Breast epithelium (tissue), 4 donors: Measurements from ENCODE around the gene SIDT1. TPM values are rescaled to one million over a fixed set of nuclear protein-coding genes. Genes with fewer than 3 reads are reported as not detected.

ENCODE experiments used
- DNase-seq, 2 donors: peaks; one replicate each; pipeline ENCODE4 v3.0.0-alpha.2; 2019; ENCODE audit warnings: low spot score in 2 of 2
- H3K27ac ChIP-seq, 2 donors: fragments of 200-600 bp; sonication (generic) in 1 of 2; one replicate each; pipeline ENCODE4 v1.5.1; 2016 to 2019; ENCODE audit warnings: mild to moderate bottlenecking in 1 of 2
- H3K27me3 ChIP-seq, 2 donors: fragments of 200-600 bp; sonication (generic) in 1 of 2; one replicate each; pipeline versions ENCODE4 v1.5.1 to v1.6.0; 2017 to 2019; ENCODE audit warnings: control low read depth in 1 of 2, mild to moderate bottlenecking in 1 of 2
- H3K36me3 ChIP-seq: fragments of 200-600 bp; one replicate; pipeline ENCODE4 v1.5.1; 2019
- H3K4me1 ChIP-seq, 2 donors: fragments of 200-600 bp; sonication (generic); one replicate each; pipeline ENCODE4 v1.5.1; 2016 to 2019; ENCODE audit warnings: control low read depth in 1 of 2
- H3K4me3 ChIP-seq, 3 donors: fragments of 200-600 bp; sonication (generic); 1 replicate in 2 of 3; 2 replicates in 1 of 3; pipeline ENCODE4 v1.5.1; 2016 to 2019; ENCODE audit warnings: mild to moderate bottlenecking in 3 of 3, moderate library complexity in 2 of 3
- H3K9me3 ChIP-seq, 2 donors: fragments of 200-600 bp; sonication (generic) in 1 of 2; one replicate each; pipeline ENCODE4 v1.5.1; 2016 to 2019; ENCODE audit warnings: control low read depth in 1 of 2
- POLR2A ChIP-seq: fragments of 450-650 bp; IDR thresholded peaks from one replicate; pipeline ENCODE4 v1.6.1; 2016; ENCODE audit warnings: antibody characterized with exemption, mild to moderate bottlenecking, moderate library complexity
- POLR2AphosphoS5 ChIP-seq, 3 donors: sonication (generic); formaldehyde crosslinking; IDR thresholded peaks; one replicate each; pipeline ENCODE4 v1.6.1; 2017; ENCODE audit warnings: antibody characterized with exemption in 3 of 3
- intact Hi-C: fragments of 100-400 bp; cut with DNase I; formaldehyde crosslinking; loops from one replicate; pipeline ENCODE4 v1.15.1; 2023; ENCODE audit warnings: low total_unique reads
- total RNA-seq, 3 donors: library from RNA; depleted of rRNA; stranded (reverse); fragments of >200 nt; gene quantifications; one replicate each; pipeline ENCODE4 v1.1.0, GENCODE V29; 2016
- TF ChIP-seq, protein P1 (sequence below), 3 donors: fragments of 450-650 bp; IDR thresholded peaks; one replicate each; pipeline ENCODE4 v1.5.1; 2016 to 2017; ENCODE audit warnings: antibody characterized with exemption in 3 of 3, mild to moderate bottlenecking in 3 of 3, moderate library complexity in 3 of 3

The SIDT1 gene
- total RNA-seq, 3 donors from 2014 or later: 3.8 to 95.0 (median 52.8) TPM

DNA sequence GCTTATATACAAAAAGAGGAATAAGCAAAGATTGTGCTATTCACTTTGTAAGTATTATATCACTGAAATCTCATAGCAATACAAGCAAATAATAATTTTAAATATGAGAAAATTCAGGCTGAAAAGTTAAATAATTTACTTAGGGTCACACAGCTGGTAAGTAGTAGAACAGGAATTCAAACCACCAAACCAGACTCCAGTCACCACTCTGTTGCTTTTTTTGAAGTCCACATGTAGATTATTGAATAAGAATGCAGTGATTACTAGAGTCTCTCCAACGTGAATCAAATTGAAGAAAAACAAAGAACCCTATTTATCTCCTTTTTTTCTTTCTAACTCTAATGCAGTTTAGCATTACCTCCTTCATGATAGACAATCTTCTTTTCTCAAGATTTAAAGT is 33.3 kb upstream of the SIDT1 start:
- Histone ChIP-seq H3K27me3 (no peaks in the 10 kb centered on the region), H3K4me1 (no peaks in the 10 kb centered on the region), H3K27ac (no peak overlapping the region), H3K36me3 (no peaks in the 10 kb centered on the region), H3K9me3 (no peaks in the 10 kb centered on the region), H3K4me3 (no peak overlapping the region)
- TF ChIP-seq POLR2AphosphoS5 (IDR thresholded peaks at IDR 0.05) (no peak), POLR2A (no peak)
- TF ChIP-seq, protein P1, sequence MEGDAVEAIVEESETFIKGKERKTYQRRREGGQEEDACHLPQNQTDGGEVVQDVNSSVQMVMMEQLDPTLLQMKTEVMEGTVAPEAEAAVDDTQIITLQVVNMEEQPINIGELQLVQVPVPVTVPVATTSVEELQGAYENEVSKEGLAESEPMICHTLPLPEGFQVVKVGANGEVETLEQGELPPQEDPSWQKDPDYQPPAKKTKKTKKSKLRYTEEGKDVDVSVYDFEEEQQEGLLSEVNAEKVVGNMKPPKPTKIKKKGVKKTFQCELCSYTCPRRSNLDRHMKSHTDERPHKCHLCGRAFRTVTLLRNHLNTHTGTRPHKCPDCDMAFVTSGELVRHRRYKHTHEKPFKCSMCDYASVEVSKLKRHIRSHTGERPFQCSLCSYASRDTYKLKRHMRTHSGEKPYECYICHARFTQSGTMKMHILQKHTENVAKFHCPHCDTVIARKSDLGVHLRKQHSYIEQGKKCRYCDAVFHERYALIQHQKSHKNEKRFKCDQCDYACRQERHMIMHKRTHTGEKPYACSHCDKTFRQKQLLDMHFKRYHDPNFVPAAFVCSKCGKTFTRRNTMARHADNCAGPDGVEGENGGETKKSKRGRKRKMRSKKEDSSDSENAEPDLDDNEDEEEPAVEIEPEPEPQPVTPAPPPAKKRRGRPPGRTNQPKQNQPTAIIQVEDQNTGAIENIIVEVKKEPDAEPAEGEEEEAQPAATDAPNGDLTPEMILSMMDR (IDR thresholded peaks at IDR 0.05): no peak
- no peak for DNase-seq
- intact Hi-C loops: no loop called here

DNA sequence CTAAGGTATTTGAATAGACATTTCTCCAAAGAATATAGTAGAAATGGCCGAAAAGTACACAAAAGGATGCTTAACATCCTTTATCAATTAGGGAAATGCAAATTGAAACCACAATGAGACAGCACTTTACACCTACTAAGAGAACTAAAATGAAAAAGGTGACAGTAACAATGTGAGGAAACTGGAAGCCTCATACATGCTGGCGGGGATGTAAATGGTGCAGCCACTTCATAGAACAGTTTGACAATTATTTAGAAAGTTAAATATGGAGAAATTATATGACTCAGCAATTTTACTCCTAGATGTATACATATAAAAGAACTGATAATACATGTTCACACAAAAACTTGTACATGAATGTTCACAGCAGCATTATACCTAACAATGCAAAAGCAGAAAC is 30.8 kb upstream of the SIDT1 start:
- H3K27me3 ChIP-seq: no peaks in the 10 kb centered on the region
- TF ChIP-seq POLR2A (no peak), POLR2AphosphoS5 (IDR thresholded peaks at IDR 0.05) (no peak)
- TF ChIP-seq, protein P1 (IDR thresholded peaks at IDR 0.05): no peak
- no peak overlapping the region for H3K27ac ChIP-seq
- no peak for DNase-seq
- H3K9me3 ChIP-seq: no peaks in the 10 kb centered on the region
- no peaks in the 10 kb centered on the region for H3K4me1 ChIP-seq
- intact Hi-C loops: loop anchor here (5.0 kb wide), 1 partner anchor 176 kb away; no protein-coding TSS in a partner anchor
- no peaks in the 10 kb centered on the region for H3K36me3 ChIP-seq
- H3K4me3 ChIP-seq: no peak overlapping the region

GRCh38 chr3:113505867-113506266 is 26.5 kb upstream of the SIDT1 start:
- DNase-seq: no peak
- H3K27me3 ChIP-seq: no peaks in the 10 kb centered on the region
- no peaks in the 10 kb centered on the region for H3K9me3 ChIP-seq
- intact Hi-C loops: no loop called here
- TF ChIP-seq, protein P1 (IDR thresholded peaks at IDR 0.05): no peak
- H3K4me3 ChIP-seq: no peak overlapping the region
- H3K36me3 ChIP-seq: no peaks in the 10 kb centered on the region
- no peak overlapping the region for H3K27ac ChIP-seq
- H3K4me1 ChIP-seq: no peaks in the 10 kb centered on the region

- intact Hi-C loops: no loop called here
- no peaks in the 10 kb centered on the region for H3K36me3 ChIP-seq
Measured at GRCh38 chr3:113507501-113508067, 24.8 kb upstream of the SIDT1 start.

GRCh38 chr3:113508966-113509365 is 23.4 kb upstream of the SIDT1 start:
- H3K27ac ChIP-seq: no peak overlapping the region
- no peak for DNase-seq
- H3K9me3 ChIP-seq: no peaks in the 10 kb centered on the region
- H3K27me3 ChIP-seq: no peaks in the 10 kb centered on the region
- intact Hi-C loops: no loop called here
- no peaks in the 10 kb centered on the region for H3K36me3 ChIP-seq
- no peak overlapping the region for H3K4me3 ChIP-seq
- H3K4me1 ChIP-seq: no peaks in the 10 kb centered on the region
- TF ChIP-seq POLR2AphosphoS5 (IDR thresholded peaks at IDR 0.05) (no peak), POLR2A (no peak)
- TF ChIP-seq, protein P1 (IDR thresholded peaks at IDR 0.05): no peak

More at GRCh38 chr3:113507501-113508067, 24.8 kb upstream of the SIDT1 start:
- Histone ChIP-seq H3K9me3 (no peaks in the 10 kb centered on the region), H3K4me1 (no peaks in the 10 kb centered on the region), H3K27ac (no peak overlapping the region), H3K4me3 (no peak overlapping the region), H3K27me3 (no peaks in the 10 kb centered on the region)
- no peak for DNase-seq
- no peak for TF ChIP-seq POLR2AphosphoS5 (IDR thresholded peaks at IDR 0.05)
